ENCODE measurements around the gene GRID1.

GRID1 gene

GRCh38 chr10:85902051-85902450, 464.5 kb downstream of the GRID1 start:
- no peaks in the 10 kb centered on the region for H3K9me3 Mint-ChIP-seq (ENCODE audit: low read depth)
- H3K36me3 Mint-ChIP-seq, result no peaks in the 10 kb centered on the region
- H3K4me3 Mint-ChIP-seq, result no peak overlapping the region
- no peaks in the 10 kb centered on the region for H3K4me1 Mint-ChIP-seq (ENCODE audit: low read depth)
- H3K27ac Mint-ChIP-seq, result no peak overlapping the region
- H3K27me3 Mint-ChIP-seq, result peaks cover 13% of the 10 kb centered on the region

DNA sequence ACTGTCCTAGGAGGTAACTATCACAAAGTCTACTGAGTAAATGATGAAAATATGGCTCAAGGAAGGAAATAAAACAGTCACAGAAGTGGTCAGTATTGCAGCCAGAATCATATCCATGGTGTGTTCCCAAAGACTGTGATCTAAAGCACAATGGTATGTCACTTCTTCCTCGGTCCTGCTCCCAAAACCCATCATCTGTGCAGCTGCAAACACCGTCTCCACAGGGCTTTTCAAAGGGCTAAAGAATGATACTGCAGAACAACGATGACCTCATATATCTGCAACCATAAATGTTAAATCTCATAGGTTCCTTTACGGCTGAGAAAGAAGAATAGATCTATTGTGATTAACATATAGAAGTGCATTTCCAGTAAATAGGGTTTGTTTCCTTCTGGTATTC, 465.0 kb downstream of the GRID1 start:
- no peak overlapping the region for H3K4me3 Mint-ChIP-seq
- H3K36me3 Mint-ChIP-seq, result no peaks in the 10 kb centered on the region
- no peaks in the 10 kb centered on the region for H3K4me1 Mint-ChIP-seq (ENCODE audit: low read depth)
- peaks cover 13% of the 10 kb centered on the region for H3K27me3 Mint-ChIP-seq
- no peaks in the 10 kb centered on the region for H3K9me3 Mint-ChIP-seq (ENCODE audit: low read depth)
- no peak overlapping the region for H3K27ac Mint-ChIP-seq

- H3K4me3 Mint-ChIP-seq, result no peak overlapping the region
Measured at GRCh38 chr10:85900487-85900886, 466.1 kb downstream of the GRID1 start.

DNA sequence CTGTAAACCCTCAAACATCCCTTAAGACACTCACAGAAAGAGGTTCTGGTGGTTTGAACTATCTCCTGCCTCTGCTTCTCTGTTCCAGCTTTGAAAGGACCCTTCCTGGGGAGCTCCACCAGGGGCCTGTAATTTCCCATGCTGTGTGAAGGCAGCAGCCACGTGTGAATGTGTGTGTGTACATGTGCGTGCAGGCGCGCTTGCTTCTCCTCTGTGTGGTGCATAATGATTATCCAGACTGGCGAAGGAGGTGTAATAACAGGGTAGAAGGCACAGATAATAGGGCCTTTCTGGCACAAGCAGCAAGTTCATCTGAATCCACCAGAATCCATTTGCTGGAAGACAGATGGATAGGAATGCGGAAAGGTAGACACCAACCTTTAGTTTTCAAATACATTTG, 466.5 kb downstream of the GRID1 start:
- Mint-ChIP-seq H3K36me3 (no peaks in the 10 kb centered on the region), H3K9me3 (ENCODE audit: low read depth) (no peaks in the 10 kb centered on the region), H3K27me3 (peaks cover 13% of the 10 kb centered on the region), H3K4me3 (no peak overlapping the region), H3K4me1 (ENCODE audit: low read depth) (no peaks in the 10 kb centered on the region), H3K27ac (no peak overlapping the region)

More at GRCh38 chr10:85900487-85900886, 466.1 kb downstream of the GRID1 start:
- peaks cover 13% of the 10 kb centered on the region for H3K27me3 Mint-ChIP-seq
- H3K4me1 Mint-ChIP-seq (ENCODE audit: low read depth), result no peaks in the 10 kb centered on the region
- no peaks in the 10 kb centered on the region for H3K9me3 Mint-ChIP-seq (ENCODE audit: low read depth)
- H3K36me3 Mint-ChIP-seq, result no peaks in the 10 kb centered on the region
- no peak overlapping the region for H3K27ac Mint-ChIP-seq

DNA sequence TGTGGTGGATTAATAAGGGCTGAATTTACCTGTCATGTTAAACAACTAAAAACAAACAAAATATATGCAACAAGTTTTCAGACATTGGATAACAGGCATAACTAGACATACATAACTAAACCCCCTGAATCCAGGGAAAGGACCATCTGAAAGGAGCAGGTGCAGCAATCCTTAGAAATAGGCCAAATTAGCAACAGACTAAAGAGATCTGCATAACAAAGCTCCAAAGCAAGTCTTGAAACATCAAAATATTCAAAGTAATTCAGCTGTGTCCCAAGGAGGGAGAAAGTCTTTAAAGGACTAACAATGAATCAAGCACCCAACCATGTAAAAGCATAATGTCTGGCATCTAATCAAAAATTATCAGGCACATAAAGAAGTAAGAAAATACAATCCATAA, 475.1 kb downstream of the GRID1 start:
- Mint-ChIP-seq H3K4me1 (ENCODE audit: low read depth) (no peaks in the 10 kb centered on the region), H3K27ac (no peak overlapping the region), H3K9me3 (ENCODE audit: low read depth) (peaks cover 12% of the 10 kb centered on the region), H3K36me3 (no peaks in the 10 kb centered on the region), H3K27me3 (peaks cover 11% of the 10 kb centered on the region), H3K4me3 (no peak overlapping the region)

DNA sequence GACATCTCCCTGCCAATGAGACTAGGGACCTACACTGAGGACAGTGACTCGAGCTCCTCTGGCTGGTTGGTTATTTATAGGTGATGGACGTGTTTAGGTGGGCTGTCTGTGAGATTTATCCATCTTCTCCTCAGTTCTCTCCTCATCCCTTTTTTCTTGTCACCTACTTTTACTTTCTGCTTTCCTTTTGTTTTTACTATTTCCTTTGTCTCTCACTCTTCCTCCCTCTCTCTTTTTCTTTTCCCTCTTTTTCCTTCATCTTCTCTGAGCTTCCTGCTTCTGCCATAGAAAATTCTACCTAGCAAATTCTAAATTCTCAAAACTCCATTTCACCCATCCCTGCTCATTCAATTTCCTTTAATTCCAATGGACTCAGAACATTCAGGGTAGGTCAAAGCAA, 478.0 kb downstream of the GRID1 start:
- Mint-ChIP-seq H3K4me1 (ENCODE audit: low read depth) (no peaks in the 10 kb centered on the region), H3K27ac (no peak overlapping the region), H3K9me3 (ENCODE audit: low read depth) (peaks cover 12% of the 10 kb centered on the region), H3K4me3 (no peak overlapping the region), H3K27me3 (peaks cover 11% of the 10 kb centered on the region), H3K36me3 (no peaks in the 10 kb centered on the region)

- Mint-ChIP-seq H3K4me1 (ENCODE audit: low read depth) (no peaks in the 10 kb centered on the region), H3K36me3 (no peaks in the 10 kb centered on the region), H3K4me3 (no peak overlapping the region), H3K9me3 (ENCODE audit: low read depth) (peaks cover 12% of the 10 kb centered on the region), H3K27ac (no peak overlapping the region), H3K27me3 (peaks cover 11% of the 10 kb centered on the region)
Measured at GRCh38 chr10:85888004-85888403, 478.6 kb downstream of the GRID1 start.

DNA sequence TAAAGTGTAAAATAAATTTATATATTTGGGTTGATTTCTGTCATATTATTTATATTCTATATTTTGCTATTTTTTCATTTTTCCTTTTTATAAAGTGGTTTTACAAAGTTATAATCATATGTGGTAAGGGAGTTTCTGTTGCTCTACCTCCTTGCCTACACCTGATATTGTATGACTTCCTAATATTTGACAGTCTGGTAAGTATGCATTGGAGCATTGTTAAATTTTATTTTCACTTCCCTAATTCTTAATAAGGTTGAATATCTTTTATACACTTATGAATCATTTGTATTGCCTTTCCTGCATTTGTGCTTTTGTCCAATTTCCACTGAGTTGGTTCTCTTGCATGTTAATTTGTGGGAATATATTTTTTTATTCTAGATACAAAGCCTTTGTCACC, 492.4 kb downstream of the GRID1 start:
- Mint-ChIP-seq H3K27me3 (peaks cover 3% of the 10 kb centered on the region), H3K9me3 (ENCODE audit: low read depth) (peaks cover 1% of the 10 kb centered on the region), H3K27ac (no peak overlapping the region), H3K36me3 (no peaks in the 10 kb centered on the region), H3K4me3 (no peak overlapping the region), H3K4me1 (ENCODE audit: low read depth) (no peaks in the 10 kb centered on the region)

- peaks cover 3% of the 10 kb centered on the region for H3K27me3 Mint-ChIP-seq
- no peaks in the 10 kb centered on the region for H3K9me3 Mint-ChIP-seq (ENCODE audit: low read depth)
Measured at GRCh38 chr10:85873063-85873462, 493.5 kb downstream of the GRID1 start.

DNA sequence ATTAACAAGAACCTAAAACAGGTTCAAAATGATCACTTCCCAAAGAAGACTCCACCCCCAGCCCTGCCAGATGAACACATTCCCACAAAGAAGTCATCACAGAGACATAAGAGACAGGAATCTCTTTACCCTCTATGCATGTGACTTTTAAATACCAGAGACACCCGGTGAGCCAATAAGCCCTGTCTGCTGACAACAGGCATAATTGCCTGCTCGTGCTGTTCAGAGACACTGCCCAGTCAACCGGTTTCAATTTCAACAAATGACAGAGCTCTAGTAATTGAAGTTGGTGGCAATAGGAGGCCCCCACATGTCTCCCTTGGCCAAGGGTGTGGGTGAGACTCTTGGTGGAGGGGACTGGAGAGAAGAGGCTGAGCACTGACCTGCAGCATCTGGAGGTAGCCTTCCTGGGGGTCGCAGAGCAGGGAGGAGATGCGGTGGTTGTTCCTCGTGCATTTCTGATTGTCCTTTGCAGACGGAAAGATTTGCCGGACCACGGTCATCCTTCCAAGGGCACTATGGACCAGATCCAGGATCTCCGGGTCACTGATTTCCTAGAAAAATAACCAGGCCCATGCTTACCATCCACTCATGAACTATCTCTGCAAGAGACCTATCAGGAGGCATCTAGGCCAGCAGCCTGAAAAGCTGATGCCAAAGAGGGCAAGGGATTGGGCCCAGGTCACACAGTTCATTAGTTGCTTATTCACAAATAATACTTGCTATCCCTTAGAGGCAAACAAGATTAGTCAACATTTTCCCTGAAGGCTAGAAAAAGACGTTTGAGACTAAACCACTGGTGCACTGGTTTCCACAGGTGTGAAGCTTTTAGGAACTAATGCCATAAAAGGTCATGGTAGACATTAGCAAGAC, 497.7 kb downstream of the GRID1 start:
- no peaks in the 10 kb centered on the region for H3K36me3 Mint-ChIP-seq
- H3K9me3 Mint-ChIP-seq (ENCODE audit: low read depth), result no peaks in the 10 kb centered on the region
- H3K27ac Mint-ChIP-seq, result no peak overlapping the region
- no peaks in the 10 kb centered on the region for H3K27me3 Mint-ChIP-seq
- no peak overlapping the region for H3K4me3 Mint-ChIP-seq
- no peaks in the 10 kb centered on the region for H3K4me1 Mint-ChIP-seq (ENCODE audit: low read depth)

More at GRCh38 chr10:85873063-85873462, 493.5 kb downstream of the GRID1 start:
- Mint-ChIP-seq H3K27ac (no peak overlapping the region), H3K4me1 (ENCODE audit: low read depth) (no peaks in the 10 kb centered on the region), H3K4me3 (no peak overlapping the region), H3K36me3 (no peaks in the 10 kb centered on the region)

- Mint-ChIP-seq H3K36me3 (no peaks in the 10 kb centered on the region), H3K9me3 (ENCODE audit: low read depth) (no peaks in the 10 kb centered on the region), H3K27ac (no peak overlapping the region), H3K4me1 (ENCODE audit: low read depth) (no peaks in the 10 kb centered on the region), H3K4me3 (no peak overlapping the region), H3K27me3 (peaks cover 1% of the 10 kb centered on the region)
Measured at GRCh38 chr10:85864868-85865526, 501.6 kb downstream of the GRID1 start.

- H3K36me3 Mint-ChIP-seq, result no peaks in the 10 kb centered on the region
- H3K27me3 Mint-ChIP-seq, result peaks cover 1% of the 10 kb centered on the region
- no peak overlapping the region for H3K4me3 Mint-ChIP-seq
- H3K9me3 Mint-ChIP-seq (ENCODE audit: low read depth), result no peaks in the 10 kb centered on the region
- no peak overlapping the region for H3K27ac Mint-ChIP-seq
- H3K4me1 Mint-ChIP-seq (ENCODE audit: low read depth), result no peaks in the 10 kb centered on the region
Measured at GRCh38 chr10:85864173-85864549, 502.4 kb downstream of the GRID1 start.

- peaks cover 3% of the 10 kb centered on the region for H3K27me3 Mint-ChIP-seq
- H3K27ac Mint-ChIP-seq, result no peak overlapping the region
- no peaks in the 10 kb centered on the region for H3K9me3 Mint-ChIP-seq (ENCODE audit: low read depth)
- H3K36me3 Mint-ChIP-seq, result no peaks in the 10 kb centered on the region
- H3K4me1 Mint-ChIP-seq (ENCODE audit: low read depth), result no peaks in the 10 kb centered on the region
- no peak overlapping the region for H3K4me3 Mint-ChIP-seq
Measured at GRCh38 chr10:85863301-85864172, 503.1 kb downstream of the GRID1 start.

GRCh38 chr10:85862771-85863170, 503.8 kb downstream of the GRID1 start:
- H3K9me3 Mint-ChIP-seq (ENCODE audit: low read depth), result no peaks in the 10 kb centered on the region

More at GRCh38 chr10:85862771-85863170, 503.8 kb downstream of the GRID1 start:
- H3K27ac Mint-ChIP-seq, result no peak overlapping the region
- no peaks in the 10 kb centered on the region for H3K36me3 Mint-ChIP-seq
- no peak overlapping the region for H3K4me3 Mint-ChIP-seq
- peaks cover 3% of the 10 kb centered on the region for H3K27me3 Mint-ChIP-seq
- no peaks in the 10 kb centered on the region for H3K4me1 Mint-ChIP-seq (ENCODE audit: low read depth)

Measured in activated naive CD8-positive, alpha-beta T cell (primary cell).